ENCODE data around the gene ZNF628.
A peak's percentile ranks its signal among the peaks of the same experiment; 100 is the strongest.
"Not testable (repeated sequence)": the region's sequence is repeated elsewhere in the genome, so short reads cannot be mapped to it uniquely, and the experiment has no call there.

The ZNF628 gene

GRCh38 chr19:55476100-55476775 lies at the start of gene ZNF628:
TSS of gene ZNF628 (plus strand) at chr19:55476617. CDS start at chr19:55479911, 3,294 bp downstream.
- DNase-seq: peak; percentile 95

- DNase-seq: no peak
Observed at GRCh38 chr19:55431183-55431582, 45.2 kb upstream of the ZNF628 start.

- DNase-seq: no peak
Observed at GRCh38 chr19:55432241-55432959, 44.0 kb upstream of the ZNF628 start.

GRCh38 chr19:55433292-55433691 lies 43.1 kb upstream of the ZNF628 start:
- DNase-seq: no peak

- DNase-seq: no peak
Observed at GRCh38 chr19:55434356-55434919, 42.0 kb upstream of the ZNF628 start.

- DNase-seq: no peak
Observed at GRCh38 chr19:55435020-55435419, 41.4 kb upstream of the ZNF628 start.

- no peak for DNase-seq
Observed at GRCh38 chr19:55436847-55437246, 39.6 kb upstream of the ZNF628 start.

GRCh38 chr19:55437410-55437809 lies 39.0 kb upstream of the ZNF628 start:
- DNase-seq: no peak

GRCh38 chr19:55439052-55439451 lies 37.4 kb upstream of the ZNF628 start:
- DNase-seq: no peak

GRCh38 chr19:55440411-55441105 lies 35.9 kb upstream of the ZNF628 start:
- DNase-seq: no peak

GRCh38 chr19:55441319-55441691 lies 35.1 kb upstream of the ZNF628 start:
- no peak for DNase-seq

GRCh38 chr19:55441692-55442321 lies 34.6 kb upstream of the ZNF628 start:
- DNase-seq: no peak

GRCh38 chr19:55442372-55442961 lies 34.0 kb upstream of the ZNF628 start:
- no peak for DNase-seq

GRCh38 chr19:55443045-55443823 lies 33.2 kb upstream of the ZNF628 start, which contains the start of gene SHISA7:
TSS of gene SHISA7 (minus strand) at chr19:55443300. CDS start at chr19:55442863, 437 bp downstream.
- DNase-seq: no peak

- no peak for DNase-seq
Observed at GRCh38 chr19:55443824-55444480, 32.5 kb upstream of the ZNF628 start.

- no peak for DNase-seq
Observed at GRCh38 chr19:55444646-55445045, 31.8 kb upstream of the ZNF628 start.

- no peak for DNase-seq
Observed at GRCh38 chr19:55446060-55446459, 30.4 kb upstream of the ZNF628 start.

GRCh38 chr19:55447421-55448174 lies 28.8 kb upstream of the ZNF628 start:
- no peak for DNase-seq

GRCh38 chr19:55448175-55448490 lies 28.3 kb upstream of the ZNF628 start:
- not testable (repeated sequence) for DNase-seq

- DNase-seq: no peak
Observed at GRCh38 chr19:55449469-55449868, 26.9 kb upstream of the ZNF628 start.

Measured in NCI-H1092 (cell line).